GM21515 (cell line): ENCODE results near the gene SUN5.

Source experiments
- ATAC-seq: cut with Tn5 transposase; IDR thresholded peaks from one replicate; pipeline ENCODE4 v1.9.1; 2021; ENCODE audit not compliant: unreplicated experiment

SUN5 gene

DNA sequence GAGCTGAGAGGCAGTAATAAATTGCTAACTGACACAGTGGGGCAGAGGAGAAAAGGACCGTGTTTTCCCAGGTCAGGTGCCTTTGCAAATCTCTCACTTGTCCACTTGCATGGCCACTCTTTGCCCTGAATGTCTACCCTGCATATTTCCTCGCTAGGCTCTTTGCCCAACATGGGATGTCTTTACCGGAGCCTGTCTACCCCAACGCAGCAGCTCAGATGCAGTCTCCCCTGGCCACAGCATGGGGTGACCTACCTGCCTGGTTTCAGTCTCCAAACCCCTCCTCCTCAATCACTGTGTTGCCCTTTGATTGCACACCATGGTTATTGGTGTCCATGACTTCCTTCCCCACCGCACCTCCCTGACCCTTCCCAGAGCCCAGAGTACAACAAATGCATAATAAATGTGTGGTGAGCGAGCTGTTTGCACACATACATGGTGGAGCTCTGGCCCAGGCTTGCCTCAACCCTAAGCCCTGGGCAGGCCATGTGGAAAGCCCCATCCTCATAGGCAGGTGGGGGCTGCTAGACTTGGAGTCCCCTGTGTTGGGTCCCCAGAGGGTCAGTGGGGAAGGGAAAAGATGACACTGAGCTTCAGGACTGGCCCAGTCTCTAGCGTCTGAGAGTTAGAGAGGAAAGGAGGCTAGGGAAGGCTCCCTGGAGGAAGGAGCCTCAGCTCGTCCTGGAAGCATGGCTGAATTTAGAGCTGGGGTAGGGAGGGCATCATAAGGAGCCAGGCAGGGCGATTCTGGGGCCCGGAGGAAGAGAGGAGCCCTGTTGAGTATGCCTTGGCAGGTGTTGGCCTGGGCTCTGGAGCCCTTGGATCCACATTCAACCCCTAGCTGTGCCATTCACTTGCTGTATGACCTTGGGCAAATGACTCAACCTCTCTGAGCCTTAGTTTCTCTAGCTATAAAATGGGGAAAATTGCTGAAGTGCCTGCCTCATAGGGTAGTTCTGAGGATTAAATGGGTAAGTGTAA lies 22.8 kb upstream of the SUN5 start:
- no peak for ATAC-seq

DNA sequence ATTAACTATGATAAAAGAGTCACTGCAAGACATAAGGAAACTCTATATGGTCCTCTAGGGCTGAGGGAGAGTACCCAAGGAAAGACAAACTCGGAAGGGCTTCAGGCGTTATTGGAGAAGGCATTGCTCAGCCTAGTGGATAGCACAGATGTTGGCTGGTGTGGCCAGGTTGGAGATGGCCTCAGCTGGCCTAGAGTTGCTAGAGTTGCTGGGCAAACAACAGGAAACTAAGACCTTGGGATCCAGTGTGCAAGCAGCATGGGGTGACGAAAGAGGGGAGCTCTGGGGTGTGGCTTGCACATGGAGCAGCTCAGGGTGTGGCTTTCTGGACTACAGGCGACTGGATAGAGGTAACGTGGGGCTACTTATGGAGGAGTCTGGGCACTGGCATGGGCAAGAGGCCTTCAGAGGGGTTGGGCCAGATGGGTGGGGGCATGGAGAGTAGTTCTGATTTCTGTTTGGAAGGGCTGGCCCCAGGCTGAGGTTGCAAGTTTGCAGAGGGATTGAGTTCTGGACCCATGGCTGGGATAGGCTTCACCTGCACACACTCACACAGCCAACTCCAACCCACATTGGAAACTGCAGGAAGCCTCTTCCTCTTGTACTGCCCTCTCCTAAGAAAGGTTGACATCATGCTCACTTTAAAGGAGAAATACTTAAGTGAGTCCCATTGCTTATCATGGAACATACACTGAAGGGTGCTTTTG lies 22.0 kb upstream of the SUN5 start:
- no peak for ATAC-seq

DNA sequence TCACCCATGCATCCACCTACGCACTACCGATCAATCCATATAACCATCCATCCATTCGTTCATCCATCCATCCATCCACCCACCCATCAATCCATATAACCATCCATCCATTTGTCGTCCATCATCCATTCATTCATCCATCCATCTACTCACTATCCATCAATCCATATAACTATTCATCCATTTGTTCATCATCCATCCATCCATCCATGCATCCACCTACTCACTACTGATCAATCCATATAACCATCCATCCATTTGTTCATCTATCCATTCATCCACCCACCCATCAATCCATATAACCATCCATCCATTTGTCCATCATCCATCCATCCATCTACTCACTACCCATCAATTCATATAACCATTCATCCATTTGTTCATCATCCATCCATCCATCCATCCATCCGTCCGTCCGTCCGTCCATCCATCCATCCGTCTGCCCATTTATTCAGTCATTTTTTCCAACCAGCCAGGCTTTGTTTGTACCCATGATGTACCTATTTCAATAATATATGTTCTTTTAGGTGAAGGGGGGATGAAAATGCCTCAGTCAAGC lies 21.2 kb upstream of the SUN5 start:
- no peak for ATAC-seq

DNA sequence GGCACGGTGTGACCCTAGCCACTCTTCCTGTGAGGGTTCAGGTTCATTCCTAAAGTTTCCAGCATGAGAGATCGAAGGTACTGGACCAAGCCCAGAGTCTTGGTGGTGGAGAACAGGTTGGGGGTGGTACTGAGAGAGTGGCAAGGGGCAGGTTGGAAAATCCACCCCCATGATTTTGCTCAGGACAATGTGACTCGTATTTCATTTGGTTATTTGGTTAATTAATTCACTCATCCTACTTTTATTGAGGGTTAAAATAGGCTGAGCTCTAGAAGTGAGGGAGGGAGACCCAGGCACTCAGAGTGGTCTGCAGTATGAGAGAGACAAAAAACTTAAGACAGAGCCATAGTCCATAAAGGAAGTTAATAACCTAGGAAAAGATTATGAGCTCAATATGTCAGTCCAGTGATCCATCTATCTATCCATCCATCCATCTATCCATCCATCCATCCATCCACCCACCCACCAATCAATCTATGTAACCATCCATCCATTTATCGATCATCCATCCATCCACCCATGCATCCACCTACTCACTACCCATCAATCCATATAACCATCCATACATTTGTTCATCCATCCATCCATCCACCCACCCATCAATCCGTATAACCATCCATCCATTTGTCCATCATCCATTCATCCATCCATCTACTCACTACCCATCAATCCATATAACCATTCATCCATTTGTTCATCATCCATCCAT lies 20.5 kb upstream of the SUN5 start:
- ATAC-seq = no peak

DNA sequence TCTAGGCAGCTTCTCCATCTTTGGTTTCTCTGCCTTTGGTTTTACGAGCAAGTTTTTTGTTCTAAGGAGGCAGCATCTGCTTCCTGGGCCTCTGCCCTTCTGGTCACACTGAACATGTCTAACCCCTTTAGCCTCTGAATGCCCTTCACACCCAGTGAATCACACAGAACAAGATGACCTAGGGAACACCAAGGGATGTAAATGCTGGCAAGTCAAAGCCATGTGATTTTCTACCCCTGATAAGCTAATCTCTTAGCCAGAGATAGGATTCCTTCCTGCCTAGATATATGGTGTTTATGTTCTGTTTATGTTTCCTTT lies 20.0 kb upstream of the SUN5 start:
- no peak for ATAC-seq

DNA sequence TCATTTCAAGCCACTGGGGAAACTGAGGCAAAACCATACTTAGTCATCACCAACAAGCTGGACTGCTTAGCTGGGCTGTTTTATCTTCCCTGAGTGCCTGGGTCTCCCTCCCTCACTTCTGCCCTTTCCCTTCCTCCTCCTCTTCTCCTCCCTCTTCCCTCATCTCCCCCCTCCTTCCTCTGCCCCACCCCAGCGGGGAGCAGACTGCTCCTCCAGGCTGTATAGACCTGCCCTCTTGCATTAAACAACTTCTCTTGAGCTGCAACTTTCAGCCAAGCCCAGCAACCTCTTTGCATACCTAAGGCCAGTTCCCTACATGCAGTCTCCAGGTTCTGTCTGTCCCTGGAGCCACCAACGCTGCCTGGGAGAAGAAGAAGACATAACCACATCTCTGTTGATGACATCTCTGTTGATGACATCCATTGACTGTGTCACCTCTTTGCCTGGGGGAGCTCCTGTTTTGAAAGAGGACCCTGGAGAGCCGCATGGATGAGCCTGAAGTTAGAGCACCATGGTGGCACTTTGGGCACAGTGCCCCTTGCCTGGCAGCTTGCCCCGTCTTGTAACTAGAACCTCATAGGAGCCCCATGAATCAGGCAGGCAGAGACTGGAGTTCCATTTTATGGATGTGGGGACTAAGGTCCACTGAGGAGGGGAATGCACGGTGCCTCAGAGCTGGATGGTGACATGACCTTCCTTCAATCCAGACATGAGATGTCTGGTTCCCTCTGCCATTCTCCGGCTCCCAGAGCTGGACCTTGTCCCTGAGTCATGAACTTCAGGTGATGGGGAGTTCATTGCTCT lies 19.4 kb upstream of the SUN5 start:
- ATAC-seq = no peak

DNA sequence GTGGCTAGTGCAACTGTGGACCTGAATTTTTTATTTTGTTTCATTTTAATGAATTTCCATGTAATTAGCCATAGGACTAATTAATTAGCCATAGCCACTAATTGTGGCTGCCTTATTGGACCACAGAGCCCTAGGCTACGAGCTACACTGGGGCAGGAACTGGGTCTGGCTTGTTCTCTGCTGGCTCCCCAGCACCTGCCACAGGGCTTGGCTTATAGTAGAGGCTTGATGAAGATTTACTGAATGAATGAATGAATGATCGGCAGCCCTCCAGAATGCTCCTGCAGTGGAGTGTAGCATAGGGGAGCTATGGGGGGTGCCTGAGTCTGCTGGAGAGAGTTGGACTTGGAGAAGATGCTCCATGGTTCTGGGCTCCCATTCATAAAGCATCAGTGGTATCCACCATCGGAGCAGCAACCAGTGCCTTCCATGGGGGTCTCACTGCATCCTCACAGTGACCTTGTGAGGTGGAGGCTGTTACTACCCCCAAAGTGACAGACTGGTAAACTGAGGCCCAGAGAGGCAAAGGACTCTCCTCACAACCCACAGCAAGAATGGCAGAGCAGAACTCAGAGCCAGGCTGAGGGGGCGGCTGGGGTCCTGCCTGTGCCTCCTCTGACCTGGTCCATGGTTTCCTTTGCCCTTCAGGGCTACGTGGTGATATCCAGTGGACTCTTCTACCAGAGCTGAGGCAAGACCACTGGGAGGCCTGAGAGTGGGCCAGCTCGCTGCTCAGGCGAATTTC lies 18.6 kb upstream of the SUN5 start:
- no peak for ATAC-seq

DNA sequence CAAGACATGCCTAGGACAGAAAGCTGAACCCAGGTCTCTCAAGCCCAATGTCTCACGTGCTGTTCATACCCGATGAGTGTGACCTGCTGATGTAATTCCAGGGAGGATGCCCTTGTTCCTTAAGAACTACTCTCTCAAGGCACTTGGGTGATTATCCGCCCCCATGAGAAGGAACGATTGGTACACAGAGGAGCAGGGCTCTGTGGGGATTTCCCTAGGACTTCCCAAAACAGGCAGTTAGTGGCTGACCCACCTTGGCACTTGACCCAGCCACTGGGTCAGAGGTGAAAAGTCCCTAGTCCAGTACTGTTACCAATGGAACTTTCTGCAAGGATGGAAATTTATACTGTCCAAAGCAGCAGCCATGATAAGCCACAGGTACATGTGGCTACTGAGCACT lies 18.1 kb upstream of the SUN5 start:
- ATAC-seq = no peak

DNA sequence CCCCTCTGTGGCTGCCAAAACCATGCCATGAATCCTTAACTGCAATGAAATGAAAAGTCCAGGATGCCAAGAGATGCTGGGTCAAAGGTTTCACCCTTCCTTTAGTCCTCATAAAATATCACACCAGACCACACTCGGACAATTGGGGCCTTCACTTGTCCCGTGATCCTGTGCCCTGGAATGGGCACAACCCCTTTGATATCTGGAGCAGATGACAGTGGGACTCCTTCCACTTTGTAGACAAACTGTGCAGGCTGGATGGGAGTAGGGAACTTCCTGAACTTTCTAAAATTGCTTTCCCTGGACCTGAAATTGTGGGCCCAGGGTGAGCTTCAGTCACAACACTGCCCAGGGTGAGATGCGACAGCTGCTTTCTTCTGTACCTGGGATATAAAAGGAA lies 17.6 kb upstream of the SUN5 start:
- no peak for ATAC-seq

DNA sequence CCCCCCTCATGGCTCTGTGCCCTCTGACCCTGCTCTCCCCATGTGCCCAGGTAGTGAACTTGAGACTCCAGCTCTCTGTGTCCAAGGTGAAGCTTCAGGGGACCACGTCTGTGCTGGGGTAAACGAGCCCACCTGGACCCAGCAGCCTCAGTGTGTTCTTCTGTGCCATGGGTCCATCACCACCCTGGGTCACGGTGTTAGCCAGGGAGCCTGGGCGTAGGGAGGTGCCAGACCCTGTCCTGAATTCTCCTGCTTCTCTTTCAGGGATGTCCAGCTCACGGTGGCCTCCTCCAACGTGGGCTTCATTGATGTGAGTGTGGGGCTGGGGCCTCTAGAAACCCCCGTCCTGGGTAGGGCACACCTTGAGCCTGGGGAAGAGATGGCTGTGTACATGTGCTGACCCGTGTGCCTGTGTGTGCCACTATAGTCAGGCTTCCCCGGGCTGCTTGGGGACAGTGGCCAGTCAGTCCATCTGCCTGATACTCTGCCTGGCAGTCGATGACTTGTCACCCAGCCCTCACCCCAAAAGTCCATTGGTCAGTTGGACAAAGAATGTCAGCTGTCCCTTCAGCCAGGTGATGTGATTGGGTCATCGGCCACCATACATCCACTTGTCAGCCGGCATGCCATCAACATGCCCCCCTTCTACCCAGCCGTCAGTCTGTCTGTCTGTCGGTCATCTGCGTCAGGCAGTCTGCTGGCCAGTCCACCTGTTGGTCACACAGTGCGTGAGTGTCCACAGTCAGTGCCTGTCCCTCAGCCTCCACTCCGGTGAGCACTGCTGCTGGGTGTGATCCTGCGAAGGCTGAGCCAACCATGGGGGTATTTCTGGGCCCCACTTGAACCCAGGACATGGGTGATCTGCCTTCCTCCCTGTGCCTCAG lies 16.3 kb upstream of the SUN5 start:
- no peak for ATAC-seq

DNA sequence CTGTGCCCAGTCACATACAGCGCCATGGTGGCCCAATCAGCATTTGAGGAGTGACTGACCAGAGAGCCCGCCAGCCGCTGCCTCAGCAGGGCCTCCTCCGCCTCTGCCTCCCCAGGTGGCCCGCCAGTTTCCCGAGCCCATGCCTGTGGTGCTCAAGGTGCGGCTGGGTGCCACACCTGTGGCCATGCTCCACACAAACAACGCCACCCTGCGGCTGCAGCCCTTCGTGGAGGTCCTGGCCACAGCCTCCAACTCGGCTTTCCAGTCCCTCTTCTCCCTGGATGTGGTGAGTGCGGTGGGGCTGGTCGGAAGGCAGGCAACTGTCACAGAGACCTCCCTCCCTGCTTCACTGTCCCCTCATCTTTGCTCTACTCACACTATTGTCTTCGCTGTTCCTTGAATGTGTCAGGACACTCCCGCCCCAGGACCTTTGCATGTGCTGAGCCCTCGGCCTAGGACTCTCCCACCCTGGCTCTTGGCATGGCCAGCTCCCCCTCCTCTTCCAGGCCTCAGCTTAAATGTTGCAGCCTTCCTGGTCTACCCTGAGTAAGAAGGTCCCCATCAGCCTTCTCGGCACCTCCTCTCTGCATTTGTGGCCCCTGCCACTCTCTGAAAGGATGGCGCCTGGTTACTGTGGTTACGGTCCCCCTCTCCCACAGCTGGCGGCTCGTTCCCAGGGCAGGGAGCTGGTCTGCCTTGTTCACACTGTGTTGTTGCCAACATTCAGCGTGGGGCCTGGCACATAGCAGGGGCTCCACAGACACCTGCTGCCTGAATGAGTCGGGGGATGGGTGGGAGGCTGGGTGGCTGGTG lies 15.4 kb upstream of the SUN5 start:
- no peak for ATAC-seq

DNA sequence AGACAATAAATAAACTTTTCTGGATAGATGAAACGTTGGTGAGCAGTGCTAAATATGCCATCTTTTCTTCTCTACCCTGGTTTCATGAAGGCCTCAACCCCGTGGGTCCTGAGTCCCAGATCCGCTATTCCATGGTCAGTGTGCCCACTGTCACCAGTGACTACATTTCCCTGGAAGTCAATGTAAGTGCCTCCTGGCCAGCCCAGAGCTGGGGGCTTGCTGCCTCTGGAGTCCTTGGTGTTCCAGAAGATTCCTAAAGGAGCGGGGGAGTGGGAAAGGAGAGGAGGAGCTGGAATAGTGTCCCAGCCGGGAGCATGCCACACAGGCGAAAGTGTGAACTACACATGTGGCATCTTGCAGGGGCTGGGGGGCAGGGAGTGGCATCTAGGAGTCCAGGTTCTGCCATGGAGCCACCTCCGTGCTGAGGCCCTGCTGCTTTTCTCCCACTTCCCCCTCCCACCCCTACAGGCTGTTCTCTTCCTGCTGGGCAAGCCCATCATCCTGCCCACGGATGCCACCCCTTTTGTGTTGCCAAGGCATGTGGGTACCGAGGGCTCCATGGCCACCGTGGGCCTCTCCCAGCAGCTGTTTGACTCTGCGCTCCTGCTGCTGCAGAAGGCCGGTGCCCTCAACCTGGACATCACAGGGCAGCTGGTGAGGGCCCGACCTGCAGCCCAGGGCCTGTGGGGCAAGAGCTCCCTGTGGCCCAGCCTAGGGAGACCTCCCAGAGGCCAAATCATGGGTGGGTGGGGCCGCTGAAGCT lies 14.1 kb upstream of the SUN5 start:
- no peak for ATAC-seq

DNA sequence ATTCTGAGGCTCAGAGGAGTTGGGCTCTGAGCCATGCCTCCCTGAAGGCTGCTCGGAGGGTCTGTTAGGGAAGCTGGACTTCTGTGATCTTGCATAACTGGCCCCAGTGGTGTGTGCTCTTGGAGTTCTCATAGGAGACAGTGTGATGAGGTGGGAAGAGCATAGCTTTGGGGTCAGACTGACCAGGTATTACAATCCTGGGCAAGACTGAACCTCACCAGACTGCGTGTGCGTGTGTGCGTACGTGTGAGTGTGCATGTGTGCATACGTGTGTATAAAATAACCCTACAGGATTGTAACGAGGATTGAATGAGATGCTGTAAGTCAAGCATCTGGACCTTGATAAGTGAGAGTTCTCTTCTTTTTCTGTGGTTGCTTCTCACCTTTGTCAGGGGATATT lies 13.3 kb upstream of the SUN5 start:
- ATAC-seq = no peak

DNA sequence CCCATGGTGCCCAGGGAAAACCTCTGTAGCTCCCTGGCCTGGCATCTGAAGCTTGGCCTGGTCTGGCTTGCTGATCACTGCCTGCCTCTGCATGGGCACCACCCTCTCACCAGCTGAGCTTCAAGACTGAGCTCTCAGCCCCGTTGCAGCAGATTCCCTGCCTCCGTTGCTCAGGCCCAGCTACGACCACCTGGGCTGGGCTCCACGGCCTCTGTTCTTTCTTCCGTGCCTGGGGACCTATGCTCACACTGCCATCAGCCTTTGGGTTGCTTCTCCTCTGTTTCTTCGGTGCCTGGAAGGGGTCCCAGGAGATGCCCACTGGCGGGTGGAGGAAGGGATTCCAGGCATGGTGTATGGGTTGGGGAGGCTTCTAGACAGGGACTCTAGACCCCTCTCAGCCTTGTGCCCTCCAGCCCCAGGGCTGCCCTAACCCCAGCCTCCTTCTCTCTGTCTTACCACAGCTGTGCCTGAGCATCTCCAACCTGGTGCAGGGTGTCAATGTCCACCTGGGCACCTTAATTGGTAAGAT lies 12.4 kb upstream of the SUN5 start:
- ATAC-seq = no peak

DNA sequence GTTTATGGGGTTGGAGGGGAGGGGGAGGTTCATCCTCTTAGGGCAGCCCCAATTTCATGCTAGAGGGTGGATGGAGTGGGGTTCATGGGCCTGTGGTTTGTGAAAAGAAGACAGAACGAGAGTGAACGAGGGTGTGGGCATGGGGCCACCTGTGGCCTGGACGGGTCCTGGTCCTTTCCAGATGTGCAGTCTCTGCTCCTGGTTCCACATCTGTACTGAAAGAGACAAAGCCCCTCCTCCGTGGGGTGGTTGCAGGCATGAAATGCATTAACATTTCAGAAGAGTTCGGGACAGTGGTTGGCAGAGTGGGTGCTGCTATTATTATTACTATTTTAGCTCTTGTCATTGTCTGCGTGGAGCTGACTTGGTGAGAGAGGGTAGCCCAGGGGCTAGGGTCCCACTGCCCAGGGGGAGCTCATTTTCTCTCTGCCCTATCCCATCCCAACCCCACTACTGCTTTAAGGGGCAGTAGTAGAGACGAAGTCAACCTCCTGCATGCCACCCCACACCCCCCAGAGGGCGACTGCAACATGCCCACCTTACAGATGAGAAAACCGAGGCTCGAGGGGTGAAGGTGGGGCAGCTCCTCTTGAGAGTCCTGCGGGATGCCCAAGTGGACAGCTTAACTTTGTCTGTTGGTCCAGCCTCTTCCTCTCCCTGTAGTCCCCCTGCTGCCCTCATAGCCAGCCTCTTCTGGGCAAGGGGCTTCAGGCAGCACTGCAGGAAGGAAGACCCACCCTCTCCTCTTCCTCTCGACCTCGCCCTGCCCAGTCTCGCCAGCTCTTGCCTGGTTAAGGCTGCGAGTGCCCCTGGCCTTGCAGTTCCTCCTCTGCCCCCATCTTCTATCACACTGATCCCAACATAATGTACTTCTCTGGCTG lies 11.7 kb upstream of the SUN5 start:
- no peak for ATAC-seq

DNA sequence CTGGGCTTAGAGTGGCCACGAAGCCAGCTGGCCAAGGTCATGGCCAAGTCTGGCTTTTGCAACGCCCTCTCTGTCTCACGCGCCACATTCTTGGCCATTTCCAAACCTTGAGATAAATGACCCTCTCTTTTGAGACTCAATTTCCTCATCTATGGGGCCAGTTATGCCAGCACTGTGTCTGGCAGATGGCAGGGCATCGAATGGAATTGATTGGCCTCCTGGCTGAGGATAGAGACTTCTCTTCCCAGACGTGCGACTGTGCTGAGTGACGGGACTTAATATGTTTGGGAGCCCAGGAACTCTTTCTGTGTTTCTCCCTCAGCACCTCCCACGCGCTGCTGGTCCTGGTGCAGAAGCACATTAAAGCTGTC lies 10.9 kb upstream of the SUN5 start:
- ATAC-seq = no peak
